OCI-LY7 (cell line): ENCODE data around the gene ZNF268.

Experiments used
- EZH2phosphoT487 ChIP-seq: fragments of 200-600 bp; sonication (generic); IDR thresholded peaks from 2 replicates; pipeline ENCODE4 v1.6.1; 2018; ENCODE audit warnings: low read depth, borderline replicate concordance, mild to moderate bottlenecking, mixed run types, antibody characterized with exemption, low read length, moderate library complexity, mixed read lengths
- TF ChIP-seq, protein P1 (sequence below): fragments of 200-600 bp; sonication (generic); conservative IDR thresholded peaks from 2 replicates; pipeline ENCODE4 v1.5.1; 2014; ENCODE audit warnings: mild to moderate bottlenecking, antibody characterized with exemption, low read length, moderate library complexity, mixed read lengths

GRCh38 chr12:133256321-133256720 lies 75.0 kb downstream of the ZNF268 start:
- TF ChIP-seq, protein P1, sequence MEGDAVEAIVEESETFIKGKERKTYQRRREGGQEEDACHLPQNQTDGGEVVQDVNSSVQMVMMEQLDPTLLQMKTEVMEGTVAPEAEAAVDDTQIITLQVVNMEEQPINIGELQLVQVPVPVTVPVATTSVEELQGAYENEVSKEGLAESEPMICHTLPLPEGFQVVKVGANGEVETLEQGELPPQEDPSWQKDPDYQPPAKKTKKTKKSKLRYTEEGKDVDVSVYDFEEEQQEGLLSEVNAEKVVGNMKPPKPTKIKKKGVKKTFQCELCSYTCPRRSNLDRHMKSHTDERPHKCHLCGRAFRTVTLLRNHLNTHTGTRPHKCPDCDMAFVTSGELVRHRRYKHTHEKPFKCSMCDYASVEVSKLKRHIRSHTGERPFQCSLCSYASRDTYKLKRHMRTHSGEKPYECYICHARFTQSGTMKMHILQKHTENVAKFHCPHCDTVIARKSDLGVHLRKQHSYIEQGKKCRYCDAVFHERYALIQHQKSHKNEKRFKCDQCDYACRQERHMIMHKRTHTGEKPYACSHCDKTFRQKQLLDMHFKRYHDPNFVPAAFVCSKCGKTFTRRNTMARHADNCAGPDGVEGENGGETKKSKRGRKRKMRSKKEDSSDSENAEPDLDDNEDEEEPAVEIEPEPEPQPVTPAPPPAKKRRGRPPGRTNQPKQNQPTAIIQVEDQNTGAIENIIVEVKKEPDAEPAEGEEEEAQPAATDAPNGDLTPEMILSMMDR: no peak
- no peak for TF ChIP-seq EZH2phosphoT487
